Gastroesophageal sphincter (tissue), 4 donors: ENCODE results near the gene COL15A1. TPM values are rescaled to one million over a fixed set of nuclear protein-coding genes. Genes with fewer than 3 reads are reported as not detected.

Experiments used
- ATAC-seq: fragments of 150-250 bp; one replicate; pipeline ENCODE4 v1.9.1; 2016; ENCODE audit warnings: mild to moderate bottlenecking, moderate library complexity
- H3K27ac ChIP-seq, 4 donors: fragments of 200-600 bp; sonication (generic) in 3 of 4; 1 replicate in 3 of 4; 2 replicates in 1 of 4; pipeline ENCODE4 v1.5.1; 2016 to 2019
- H3K27me3 ChIP-seq: fragments of 200-600 bp; sonication (generic); one replicate; pipeline ENCODE4 v1.5.1; 2019
- H3K36me3 ChIP-seq, 2 donors: fragments of 200-600 bp; sonication (generic); one replicate each; pipeline ENCODE4 v1.5.1; 2019; ENCODE audit warnings: control low read depth in 1 of 2
- H3K4me1 ChIP-seq, 3 donors: fragments of 200-600 bp; sonication (generic); 1 replicate in 2 of 3; 2 replicates in 1 of 3; pipeline ENCODE4 v1.5.1; 2016 to 2019; ENCODE audit warnings: control low read depth in 2 of 3
- H3K4me3 ChIP-seq, 2 donors: fragments of 200-600 bp; sonication (generic); one replicate each; pipeline ENCODE4 v1.5.1; 2019; ENCODE audit warnings: mild to moderate bottlenecking in 1 of 2, moderate library complexity in 1 of 2
- H3K9me3 ChIP-seq, 3 donors: fragments of 200-600 bp; sonication (generic); one replicate each; pipeline ENCODE4 v1.5.1; 2017 to 2019; ENCODE audit warnings: control low read depth in 2 of 3
- EP300 ChIP-seq: sonication (generic); formaldehyde crosslinking; IDR thresholded peaks from one replicate; pipeline ENCODE4 v1.6.1; 2017; ENCODE audit warnings: antibody characterized with exemption, mild to moderate bottlenecking
- POLR2A ChIP-seq, 2 donors: fragments of 450-650 bp; IDR thresholded peaks; one replicate each; pipeline ENCODE4 v1.6.1; 2017; ENCODE audit warnings: antibody characterized with exemption in 2 of 2, mild to moderate bottlenecking in 2 of 2, moderate library complexity in 1 of 2
- POLR2AphosphoS5 ChIP-seq: sonication (generic); formaldehyde crosslinking; IDR thresholded peaks from one replicate; pipeline ENCODE4 v1.6.1; 2017; ENCODE audit warnings: antibody characterized with exemption
- WGBS, 2 donors: methylation state at CpG; one replicate each; pipeline ENCODE4 v1.1.5; 2018; ENCODE audit warnings: low coverage in 1 of 2; 5-methylcytosine and 5-hydroxymethylcytosine counted together
- total RNA-seq, 4 donors: library from RNA; depleted of rRNA; stranded (reverse); fragments of >200 nt; gene quantifications; one replicate each; pipeline ENCODE4 v1.1.0, GENCODE V29; 2016
- TF ChIP-seq, protein P1 (sequence below), 4 experiments: fragments of 200-600 bp in 2 of 4; fragments of 450-650 bp in 2 of 4; sonication (generic) in 1 of 4; IDR thresholded peaks; one replicate each; pipeline ENCODE4 v1.5.1; 2017 to 2019; ENCODE audit warnings: antibody characterized with exemption in 4 of 4, mild to moderate bottlenecking in 2 of 4, moderate library complexity in 2 of 4

COL15A1 gene
- total RNA-seq, 4 donors from 2014 or later: 80.5 to 256 (median 97.2) TPM

DNA sequence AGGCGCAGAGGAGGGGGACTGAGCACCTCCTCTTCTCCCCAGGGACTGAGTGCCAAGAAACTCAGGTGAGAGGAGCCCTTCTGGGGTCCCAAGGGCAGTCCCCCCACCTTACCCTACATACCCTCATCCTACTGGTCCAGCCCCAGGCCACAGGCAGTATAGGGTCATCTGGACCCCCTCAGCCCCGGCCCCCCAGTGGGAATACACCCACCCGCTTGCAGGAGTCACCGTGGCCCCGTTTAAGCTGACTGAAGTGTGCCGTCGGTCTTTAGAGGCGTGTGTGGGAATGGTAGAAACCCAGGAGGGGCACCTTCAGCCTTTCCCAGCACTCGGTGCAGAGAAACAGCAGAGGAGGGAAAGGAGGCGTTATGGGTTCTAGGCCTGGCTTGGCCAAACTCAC is 30.8 kb downstream of the COL15A1 start:
- WGBS, 2 donors: 80% methylated on average over 1 of the region's 10 CpGs; no CpG with 5 or more reads in 1 of the 2 donors
- H3K4me1 ChIP-seq: peaks cover 2 to 100% (median 60%) of the 10 kb centered on the region in 3 donors
- no peak for ATAC-seq
- no peak for TF ChIP-seq EP300
- no peak for TF ChIP-seq POLR2A (IDR thresholded peaks at IDR 0.05)
- TF ChIP-seq, protein P1, sequence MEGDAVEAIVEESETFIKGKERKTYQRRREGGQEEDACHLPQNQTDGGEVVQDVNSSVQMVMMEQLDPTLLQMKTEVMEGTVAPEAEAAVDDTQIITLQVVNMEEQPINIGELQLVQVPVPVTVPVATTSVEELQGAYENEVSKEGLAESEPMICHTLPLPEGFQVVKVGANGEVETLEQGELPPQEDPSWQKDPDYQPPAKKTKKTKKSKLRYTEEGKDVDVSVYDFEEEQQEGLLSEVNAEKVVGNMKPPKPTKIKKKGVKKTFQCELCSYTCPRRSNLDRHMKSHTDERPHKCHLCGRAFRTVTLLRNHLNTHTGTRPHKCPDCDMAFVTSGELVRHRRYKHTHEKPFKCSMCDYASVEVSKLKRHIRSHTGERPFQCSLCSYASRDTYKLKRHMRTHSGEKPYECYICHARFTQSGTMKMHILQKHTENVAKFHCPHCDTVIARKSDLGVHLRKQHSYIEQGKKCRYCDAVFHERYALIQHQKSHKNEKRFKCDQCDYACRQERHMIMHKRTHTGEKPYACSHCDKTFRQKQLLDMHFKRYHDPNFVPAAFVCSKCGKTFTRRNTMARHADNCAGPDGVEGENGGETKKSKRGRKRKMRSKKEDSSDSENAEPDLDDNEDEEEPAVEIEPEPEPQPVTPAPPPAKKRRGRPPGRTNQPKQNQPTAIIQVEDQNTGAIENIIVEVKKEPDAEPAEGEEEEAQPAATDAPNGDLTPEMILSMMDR (IDR thresholded peaks at IDR 0.05): no peak
- no peak for TF ChIP-seq POLR2AphosphoS5
- peak overlapping the region; percentile 7 to 91 (median 89) for H3K27ac ChIP-seq
- H3K27me3 ChIP-seq: no peaks in the 10 kb centered on the region
- peak overlapping the region in 1 of 2 donors; percentile 37 for H3K4me3 ChIP-seq
- H3K9me3 ChIP-seq: no peaks in the 10 kb centered on the region
- H3K36me3 ChIP-seq: no peaks in the 10 kb centered on the region

DNA sequence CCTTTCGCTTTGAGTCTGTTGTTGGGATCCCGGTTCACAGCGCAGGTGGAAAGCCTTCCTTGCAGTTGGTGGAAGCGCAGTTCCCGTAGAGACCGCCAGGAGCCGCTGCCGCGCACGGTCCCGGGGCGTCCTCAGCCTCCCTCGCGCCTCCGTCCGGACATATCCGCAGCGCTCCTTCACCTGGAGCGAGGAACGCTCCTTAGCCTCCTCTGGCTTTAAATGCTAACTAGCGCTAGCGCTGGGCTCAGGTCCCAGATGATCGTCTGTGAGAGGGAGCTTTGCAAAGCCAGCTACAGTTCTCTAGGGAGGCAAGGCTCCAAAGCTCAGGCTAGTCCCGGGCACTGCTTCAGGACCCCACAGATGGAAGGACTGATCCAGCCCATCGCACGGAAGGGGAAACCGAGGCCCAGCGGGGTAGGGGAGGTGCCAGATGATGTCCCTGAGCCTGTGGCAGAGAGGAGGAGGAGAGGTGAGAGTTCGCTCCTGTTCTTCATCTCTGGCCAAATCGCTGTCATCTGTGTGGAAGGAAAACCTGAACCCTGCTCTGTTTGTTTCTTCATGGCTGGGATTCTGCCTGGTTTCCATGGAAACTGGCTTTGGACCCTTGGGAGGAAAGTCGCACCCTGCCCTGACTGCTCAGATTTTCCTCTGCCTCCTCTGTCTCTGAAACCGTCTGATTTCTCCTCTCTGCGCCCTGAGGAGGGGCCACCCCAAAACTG is 31.4 kb downstream of the COL15A1 start:
- H3K4me1 ChIP-seq: peaks cover 2 to 100% (median 60%) of the 10 kb centered on the region in 3 donors
- WGBS, 2 donors: 6 to 10% methylated on average over 6 to 12 of the region's 33 CpGs
- TF ChIP-seq POLR2A (IDR thresholded peaks at IDR 0.05) (no peak), EP300 (no peak), POLR2AphosphoS5 (peak; percentile 40)
- TF ChIP-seq, protein P1 (IDR thresholded peaks at IDR 0.05): peak; percentile 98 to 99 (median 98)
- no peaks in the 10 kb centered on the region for H3K9me3 ChIP-seq
- H3K27me3 ChIP-seq: no peaks in the 10 kb centered on the region
- peak overlapping the region; percentile 34 to 91 (median 89) for H3K27ac ChIP-seq
- H3K36me3 ChIP-seq: no peaks in the 10 kb centered on the region
- H3K4me3 ChIP-seq: peak overlapping the region; percentile 7 to 37
- peak; percentile 82 for ATAC-seq

DNA sequence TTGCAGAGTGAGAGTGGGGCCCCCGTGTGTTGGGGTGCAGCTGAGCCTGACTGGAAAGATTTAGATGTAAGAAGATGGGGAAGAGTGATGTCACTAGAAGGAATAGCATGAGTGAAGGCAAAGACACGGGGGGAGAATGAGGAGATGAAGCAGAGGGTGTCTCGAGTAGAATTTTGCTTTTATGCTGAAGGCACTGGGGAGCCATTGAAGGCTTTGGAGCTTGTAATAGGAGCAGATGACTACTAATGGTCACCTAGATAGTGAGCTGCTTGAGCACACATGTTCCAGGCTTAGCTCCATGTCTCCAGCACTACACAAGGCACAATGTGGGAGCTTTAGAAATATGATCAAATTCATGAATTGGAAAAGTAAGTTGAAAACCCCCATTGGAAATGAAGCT is 32.1 kb downstream of the COL15A1 start:
- Histone ChIP-seq H3K27ac (peak overlapping the region; percentile 34 to 91 (median 89)), H3K4me1 (peaks cover 2 to 96% (median 59%) of the 10 kb centered on the region in 3 donors), H3K4me3 (no peak overlapping the region), H3K27me3 (no peaks in the 10 kb centered on the region), H3K9me3 (no peaks in the 10 kb centered on the region), H3K36me3 (no peaks in the 10 kb centered on the region)
- no peak for ATAC-seq
- TF ChIP-seq EP300: no peak
- no peak for TF ChIP-seq POLR2A (IDR thresholded peaks at IDR 0.05)
- TF ChIP-seq POLR2AphosphoS5: no peak
- TF ChIP-seq, protein P1 (IDR thresholded peaks at IDR 0.05): no peak
- WGBS, 2 donors: 58 to 60% methylated on average over 1 to 3 of the region's 3 CpGs

DNA sequence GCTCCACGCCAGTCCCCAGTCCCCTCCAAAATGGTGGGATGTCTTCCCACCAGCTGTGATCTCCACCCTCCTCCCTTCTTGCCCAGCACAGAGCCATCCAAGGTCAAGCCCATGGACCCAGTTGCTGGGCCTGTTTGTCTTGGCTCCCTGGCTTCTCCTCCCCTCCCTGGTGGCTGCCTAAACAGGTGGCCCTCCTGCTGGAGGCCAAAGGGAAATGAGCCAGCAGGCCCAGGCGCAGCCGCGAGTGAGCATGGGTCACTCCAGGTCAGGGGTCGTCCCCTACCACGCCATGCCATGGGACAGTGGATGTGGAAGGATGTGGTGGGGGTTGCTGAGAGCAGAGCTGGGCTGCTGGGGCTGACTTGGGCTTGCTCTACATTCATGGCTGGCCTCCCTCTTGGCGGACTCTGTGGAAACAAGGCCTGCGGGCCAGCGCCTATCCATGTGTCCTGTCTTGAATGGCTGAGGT is 33.6 kb downstream of the COL15A1 start:
- H3K9me3 ChIP-seq: no peaks in the 10 kb centered on the region
- 52% methylated on average over 4 of the region's 9 CpGs; no CpG with 5 or more reads in 1 of the 2 donors for WGBS, 2 donors
- no peaks in the 10 kb centered on the region for H3K27me3 ChIP-seq
- TF ChIP-seq POLR2AphosphoS5 (no peak), POLR2A (IDR thresholded peaks at IDR 0.05) (no peak)
- ATAC-seq: no peak
- no peaks in the 10 kb centered on the region for H3K36me3 ChIP-seq
- no peak overlapping the region for H3K4me3 ChIP-seq
- peak overlapping the region in 3 of 4 donors; percentile 88 to 91 (median 90) for H3K27ac ChIP-seq
- peaks cover 2 to 82% (median 45%) of the 10 kb centered on the region in 3 donors for H3K4me1 ChIP-seq

DNA sequence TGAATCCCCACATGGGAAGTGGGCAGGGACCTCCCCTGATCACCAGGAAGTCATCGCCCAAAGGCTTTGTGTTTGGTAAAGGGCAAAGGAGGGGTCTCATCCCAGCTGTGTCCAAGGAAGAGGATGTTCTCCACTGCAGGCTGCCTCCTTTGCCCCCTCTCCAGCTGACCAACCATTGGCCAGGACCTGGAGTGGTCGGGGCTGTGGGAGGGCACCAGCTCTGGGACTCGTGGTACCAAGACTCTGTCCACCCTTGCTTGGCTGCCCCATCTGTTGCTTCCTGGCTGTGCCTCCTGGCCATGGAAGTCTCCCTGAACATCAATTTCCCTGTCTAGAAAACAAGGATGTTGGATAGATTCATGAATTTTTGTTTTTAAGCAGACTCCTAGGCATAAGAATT is 34.1 kb downstream of the COL15A1 start:
- WGBS, 2 donors: 69% methylated on average over 2 of the region's 3 CpGs; no CpG with 5 or more reads in 1 of the 2 donors
- Histone ChIP-seq H3K9me3 (no peaks in the 10 kb centered on the region), H3K36me3 (no peaks in the 10 kb centered on the region), H3K27me3 (no peaks in the 10 kb centered on the region), H3K4me1 (peaks cover 2 to 77% (median 39%) of the 10 kb centered on the region in 3 donors), H3K27ac (peak overlapping the region; percentile 18 to 91 (median 89)), H3K4me3 (no peak overlapping the region)
- ATAC-seq: no peak
- TF ChIP-seq POLR2A (IDR thresholded peaks at IDR 0.05) (no peak), EP300 (no peak), POLR2AphosphoS5 (no peak)
- TF ChIP-seq, protein P1 (IDR thresholded peaks at IDR 0.05): no peak
